GM12878 (cell line): ENCODE data around the gene SLC2A4.

Source experiments
- BACH1 ChIP-seq: fragments of 450-650 bp; IDR thresholded peaks from 2 replicates; pipeline ENCODE4 v1.6.1; 2017; ENCODE audit warnings: mild to moderate bottlenecking, borderline replicate concordance
- BMI1 ChIP-seq: fragments of 450-650 bp; IDR thresholded peaks from 2 replicates; pipeline ENCODE4 v1.6.1; 2016; ENCODE audit warnings: mild to moderate bottlenecking, moderate library complexity, borderline replicate concordance
- EP300 ChIP-seq, 2 experiments: fragments of 150-350 bp in 1 of 2; IDR thresholded peaks; 2 replicates each; pipeline ENCODE4 v1.6.1; 2011 to 2012; ENCODE audit warnings: low read depth in 2 of 2, low read length in 2 of 2, borderline replicate concordance in 1 of 2, improper control_type of control experiment in 1 of 2, inconsistent platforms in 1 of 2; ENCODE audit not compliant: control insufficient read depth in 1 of 2
- NBN ChIP-seq: fragments of 450-650 bp; IDR thresholded peaks from 2 replicates; pipeline ENCODE4 v1.6.1; 2016
- POLR2AphosphoS5 ChIP-seq: IDR thresholded peaks from 2 replicates; pipeline ENCODE4 v1.6.1; 2011; ENCODE audit warnings: mild to moderate bottlenecking, low read length, inconsistent platforms
- TAF1 ChIP-seq: IDR thresholded peaks from 2 replicates; pipeline ENCODE4 v1.6.1; 2011; ENCODE audit warnings: mild to moderate bottlenecking, low read depth, low read length, borderline replicate concordance
- USF2 ChIP-seq: IDR thresholded peaks from 2 replicates; pipeline ENCODE4 v1.6.1; 2011; ENCODE audit warnings: low read depth, low read length, improper control_type of control experiment, borderline replicate concordance
- TF ChIP-seq, protein P1 (sequence below): IDR thresholded peaks from 2 replicates; pipeline ENCODE4 v1.6.1; 2011; ENCODE audit warnings: borderline replicate concordance, low read depth, mild to moderate bottlenecking, moderate library complexity, mixed read lengths, low read length; ENCODE audit not compliant: insufficient read depth; ENCODE audit errors: extremely low read length
- TF ChIP-seq, protein P2 (sequence below), 3 experiments: IDR thresholded peaks in 2 of 3; conservative IDR thresholded peaks in 1 of 3; 2 replicates each; pipeline ENCODE4 v1.5.1; 2011; ENCODE audit warnings: low read depth in 3 of 3, low read length in 3 of 3, mild to moderate bottlenecking in 3 of 3, control low read depth in 2 of 3, moderate library complexity in 2 of 3, inconsistent platforms in 1 of 3, mixed read lengths in 1 of 3; ENCODE audit not compliant: control insufficient read depth in 2 of 3, insufficient read depth in 1 of 3; ENCODE audit errors: extremely low read depth in 1 of 3

DNA sequence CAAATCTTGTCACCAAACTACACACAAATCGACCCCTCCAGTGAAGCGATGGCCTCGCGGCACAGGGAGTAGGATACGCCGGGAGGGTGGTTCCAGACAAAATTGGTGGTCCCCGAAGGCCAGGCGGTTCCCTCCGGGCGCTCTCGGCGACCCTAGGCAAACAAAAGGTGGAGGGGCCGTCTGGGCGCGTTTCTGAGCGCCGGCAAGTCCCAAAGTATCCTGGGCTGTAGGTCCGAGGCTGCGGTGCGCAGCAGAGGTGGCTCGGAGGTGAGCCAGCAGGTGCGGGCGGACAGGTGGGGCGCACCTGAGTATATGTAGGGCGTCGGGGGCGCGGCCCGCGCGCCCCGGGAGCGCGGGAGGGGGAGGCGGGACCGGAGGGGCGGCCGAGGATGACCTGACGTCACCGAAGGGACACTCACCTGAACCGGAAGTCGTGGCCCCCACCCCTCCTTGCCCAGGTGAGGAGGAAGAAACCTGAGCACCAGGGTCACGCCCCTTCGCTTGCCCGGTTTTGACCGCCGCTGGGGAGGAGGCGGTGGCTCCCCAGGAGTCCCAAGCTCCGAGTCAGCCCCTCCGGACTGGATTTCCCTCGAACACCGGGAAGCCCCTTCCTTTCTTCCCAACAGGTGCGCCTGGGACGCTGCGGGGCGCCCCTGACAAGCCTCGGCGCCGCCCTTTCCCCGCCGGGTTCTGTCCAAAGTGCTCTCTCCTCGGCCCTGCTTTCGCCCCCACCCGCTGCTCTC, 19.2 kb upstream of the SLC2A4 start, which contains the start of gene CLDN7:
- no peak for TF ChIP-seq NBN
- TF ChIP-seq BACH1: no peak
- TF ChIP-seq EP300 (IDR thresholded peaks at IDR 0.05; ENCODE audit: borderline replicate concordance in 1 of 2, control insufficient read depth in 1 of 2, low read depth in 2 of 2, low read length in 2 of 2): no peak
- TF ChIP-seq POLR2AphosphoS5: no peak
- no peak for TF ChIP-seq TAF1
- TF ChIP-seq, protein P1, sequence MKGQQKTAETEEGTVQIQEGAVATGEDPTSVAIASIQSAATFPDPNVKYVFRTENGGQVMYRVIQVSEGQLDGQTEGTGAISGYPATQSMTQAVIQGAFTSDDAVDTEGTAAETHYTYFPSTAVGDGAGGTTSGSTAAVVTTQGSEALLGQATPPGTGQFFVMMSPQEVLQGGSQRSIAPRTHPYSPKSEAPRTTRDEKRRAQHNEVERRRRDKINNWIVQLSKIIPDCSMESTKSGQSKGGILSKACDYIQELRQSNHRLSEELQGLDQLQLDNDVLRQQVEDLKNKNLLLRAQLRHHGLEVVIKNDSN: no peak
- no peak for TF ChIP-seq USF2
- TF ChIP-seq, protein P2, sequence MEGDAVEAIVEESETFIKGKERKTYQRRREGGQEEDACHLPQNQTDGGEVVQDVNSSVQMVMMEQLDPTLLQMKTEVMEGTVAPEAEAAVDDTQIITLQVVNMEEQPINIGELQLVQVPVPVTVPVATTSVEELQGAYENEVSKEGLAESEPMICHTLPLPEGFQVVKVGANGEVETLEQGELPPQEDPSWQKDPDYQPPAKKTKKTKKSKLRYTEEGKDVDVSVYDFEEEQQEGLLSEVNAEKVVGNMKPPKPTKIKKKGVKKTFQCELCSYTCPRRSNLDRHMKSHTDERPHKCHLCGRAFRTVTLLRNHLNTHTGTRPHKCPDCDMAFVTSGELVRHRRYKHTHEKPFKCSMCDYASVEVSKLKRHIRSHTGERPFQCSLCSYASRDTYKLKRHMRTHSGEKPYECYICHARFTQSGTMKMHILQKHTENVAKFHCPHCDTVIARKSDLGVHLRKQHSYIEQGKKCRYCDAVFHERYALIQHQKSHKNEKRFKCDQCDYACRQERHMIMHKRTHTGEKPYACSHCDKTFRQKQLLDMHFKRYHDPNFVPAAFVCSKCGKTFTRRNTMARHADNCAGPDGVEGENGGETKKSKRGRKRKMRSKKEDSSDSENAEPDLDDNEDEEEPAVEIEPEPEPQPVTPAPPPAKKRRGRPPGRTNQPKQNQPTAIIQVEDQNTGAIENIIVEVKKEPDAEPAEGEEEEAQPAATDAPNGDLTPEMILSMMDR (IDR thresholded peaks at IDR 0.05 in 2 of 3, conservative IDR thresholded peaks at IDR 0.05 in 1 of 3; ENCODE audit: control insufficient read depth in 2 of 3, extremely low read depth in 1 of 3, insufficient read depth in 1 of 3, low read depth in 3 of 3, low read length in 3 of 3): no peak
- no peak for TF ChIP-seq BMI1
